Right lobe of liver (tissue), 4 donors: Measurements from ENCODE around the gene PROB1.

Experiments used
- POLR2A ChIP-seq: fragments of 450-650 bp; IDR thresholded peaks from one replicate; pipeline ENCODE4 v1.6.1; 2017; ENCODE audit warnings: antibody characterized with exemption, mild to moderate bottlenecking
- TF ChIP-seq, protein P1 (sequence below), 4 donors: fragments of 200-600 bp in 3 of 4; fragments of 450-650 bp in 1 of 4; IDR thresholded peaks; one replicate each; pipeline versions ENCODE4 v1.5.1 to v1.8.0; 2016 to 2022; ENCODE audit warnings: antibody characterized with exemption in 4 of 4, mild to moderate bottlenecking in 2 of 4
- donor health status: DM: no; HTN: no; CAD: no.
- donor health status: DM: no; HTN: no; CAD: no.
- donor health status: DM: no; HTN: yes; CAD: no.

DNA sequence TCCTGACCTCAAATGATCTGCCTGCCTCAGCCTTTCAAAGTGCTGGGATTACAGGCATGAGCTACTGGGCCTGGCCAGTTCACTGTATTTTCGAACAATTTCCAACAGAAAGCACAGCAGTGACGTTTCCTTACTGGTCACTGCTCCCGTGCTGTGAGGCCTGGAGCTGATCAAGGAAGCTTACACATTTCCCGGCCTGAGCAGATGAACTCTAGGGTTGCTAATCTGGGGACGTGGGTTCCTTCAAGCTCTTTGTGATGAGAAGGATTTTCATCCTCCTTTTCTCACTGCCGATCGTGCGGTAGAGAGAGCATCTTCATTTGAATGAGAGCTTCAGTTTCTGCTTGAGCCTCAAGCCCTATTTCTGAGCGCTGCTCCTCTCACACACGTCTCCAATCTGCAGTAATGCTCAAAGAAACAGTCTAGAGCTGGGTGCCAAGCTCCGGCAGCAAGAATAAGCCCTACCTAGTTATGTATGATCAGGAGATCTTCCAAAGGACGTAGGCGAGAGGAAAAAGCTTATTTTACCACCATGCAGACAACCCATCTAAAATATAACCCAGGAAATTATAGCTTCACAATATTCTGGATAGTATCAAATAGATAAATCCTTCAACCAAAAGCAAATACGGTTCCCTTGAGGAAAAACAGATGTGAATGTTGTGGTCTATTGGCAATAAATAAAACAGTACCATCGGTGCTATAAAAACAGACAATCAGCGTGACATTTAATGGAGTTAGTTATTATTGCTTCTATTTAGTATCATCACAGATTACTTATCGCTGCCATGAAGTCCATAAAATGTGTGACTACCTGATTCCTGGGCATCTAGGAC is 16.3 kb upstream of the PROB1 start:
- TF ChIP-seq, protein P1, sequence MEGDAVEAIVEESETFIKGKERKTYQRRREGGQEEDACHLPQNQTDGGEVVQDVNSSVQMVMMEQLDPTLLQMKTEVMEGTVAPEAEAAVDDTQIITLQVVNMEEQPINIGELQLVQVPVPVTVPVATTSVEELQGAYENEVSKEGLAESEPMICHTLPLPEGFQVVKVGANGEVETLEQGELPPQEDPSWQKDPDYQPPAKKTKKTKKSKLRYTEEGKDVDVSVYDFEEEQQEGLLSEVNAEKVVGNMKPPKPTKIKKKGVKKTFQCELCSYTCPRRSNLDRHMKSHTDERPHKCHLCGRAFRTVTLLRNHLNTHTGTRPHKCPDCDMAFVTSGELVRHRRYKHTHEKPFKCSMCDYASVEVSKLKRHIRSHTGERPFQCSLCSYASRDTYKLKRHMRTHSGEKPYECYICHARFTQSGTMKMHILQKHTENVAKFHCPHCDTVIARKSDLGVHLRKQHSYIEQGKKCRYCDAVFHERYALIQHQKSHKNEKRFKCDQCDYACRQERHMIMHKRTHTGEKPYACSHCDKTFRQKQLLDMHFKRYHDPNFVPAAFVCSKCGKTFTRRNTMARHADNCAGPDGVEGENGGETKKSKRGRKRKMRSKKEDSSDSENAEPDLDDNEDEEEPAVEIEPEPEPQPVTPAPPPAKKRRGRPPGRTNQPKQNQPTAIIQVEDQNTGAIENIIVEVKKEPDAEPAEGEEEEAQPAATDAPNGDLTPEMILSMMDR (IDR thresholded peaks at IDR 0.05), result no peak
- TF ChIP-seq POLR2A, result no peak
